HG03066 (cell line): ENCODE results near the gene PADI3.

Experiments used
- ATAC-seq: cut with Tn5 transposase; IDR thresholded peaks from one replicate; pipeline ENCODE4 v1.9.1; 2021; ENCODE audit warnings: low read depth; ENCODE audit not compliant: unreplicated experiment

PADI3 gene

DNA sequence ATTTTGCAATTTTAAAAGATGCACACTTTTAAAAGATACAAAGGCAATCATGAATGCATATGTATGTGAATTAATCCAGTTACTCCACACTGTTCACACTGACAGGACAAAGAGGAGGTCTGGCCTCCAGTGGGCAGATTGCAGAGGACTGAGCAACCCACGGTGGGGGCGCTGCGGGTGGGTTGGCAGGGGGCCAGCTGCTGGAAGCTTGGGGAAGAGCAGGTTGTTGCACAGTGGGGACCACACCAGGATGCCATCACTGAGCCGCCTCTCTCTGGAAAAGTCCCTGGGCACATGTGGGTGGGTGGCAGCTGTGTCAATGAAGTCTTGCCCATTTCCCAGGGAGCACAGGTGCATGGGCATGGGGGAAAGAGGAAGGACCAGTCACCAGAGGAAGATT, 46.4 kb downstream of the PADI3 start:
- no peak for ATAC-seq

DNA sequence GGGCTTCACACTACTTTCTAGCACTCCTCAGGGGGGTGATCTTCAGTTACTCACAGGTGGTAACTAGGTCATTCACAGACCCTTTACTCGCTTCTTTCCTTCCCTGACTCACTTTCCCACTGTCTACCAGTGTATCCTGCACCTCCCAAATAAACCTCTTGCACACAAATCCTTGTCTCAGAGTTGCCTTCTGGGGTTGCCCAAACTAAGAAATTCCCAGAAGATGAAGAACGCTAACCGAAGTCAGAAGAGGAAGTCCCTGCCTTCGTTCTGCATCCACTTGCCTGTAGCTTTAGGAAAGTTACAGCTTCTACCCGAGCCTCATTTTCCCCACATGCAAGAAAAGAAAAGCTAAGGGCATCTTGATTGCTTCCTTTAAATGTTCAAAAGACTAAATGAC, 47.2 kb downstream of the PADI3 start:
- no peak for ATAC-seq

DNA sequence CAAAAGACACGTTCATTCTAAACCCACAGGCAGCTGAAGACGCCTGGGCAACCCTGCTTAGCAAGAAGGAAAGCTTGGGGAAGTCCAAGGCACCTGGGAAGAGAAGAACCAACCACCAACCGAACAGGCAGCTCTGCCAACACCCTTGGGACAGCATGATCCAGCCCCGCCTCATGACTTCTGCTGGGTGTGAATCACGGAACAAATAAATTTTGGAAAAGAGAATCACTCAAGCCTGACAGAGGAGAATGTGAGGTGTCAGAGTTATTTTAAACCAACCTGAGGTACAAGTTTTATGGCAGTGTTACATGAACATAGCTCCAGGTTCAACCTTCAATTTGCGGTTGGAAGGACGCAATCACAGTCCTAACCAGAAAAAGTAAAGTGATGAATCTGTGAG, 49.1 kb downstream of the PADI3 start:
- no peak for ATAC-seq

DNA sequence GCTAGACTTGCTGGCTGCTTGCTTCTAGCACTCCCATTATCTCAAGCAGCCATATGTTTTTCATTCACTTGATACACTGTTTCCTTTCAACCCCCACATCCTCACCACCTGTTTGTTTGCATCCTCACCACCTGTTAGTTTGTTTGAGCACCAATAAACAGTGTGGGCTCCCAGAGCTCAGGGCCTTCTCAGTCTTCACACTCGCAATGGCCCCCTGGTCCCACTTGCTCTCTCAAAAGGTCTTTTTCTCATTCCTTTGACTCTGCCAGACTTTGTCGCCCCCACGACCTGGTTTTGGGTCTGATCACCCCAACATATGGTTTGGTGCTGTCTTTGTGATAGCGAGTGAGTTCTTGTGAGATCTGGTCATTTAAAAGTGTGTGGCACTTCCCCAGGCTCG, 52.9 kb downstream of the PADI3 start:
- ATAC-seq: no peak

DNA sequence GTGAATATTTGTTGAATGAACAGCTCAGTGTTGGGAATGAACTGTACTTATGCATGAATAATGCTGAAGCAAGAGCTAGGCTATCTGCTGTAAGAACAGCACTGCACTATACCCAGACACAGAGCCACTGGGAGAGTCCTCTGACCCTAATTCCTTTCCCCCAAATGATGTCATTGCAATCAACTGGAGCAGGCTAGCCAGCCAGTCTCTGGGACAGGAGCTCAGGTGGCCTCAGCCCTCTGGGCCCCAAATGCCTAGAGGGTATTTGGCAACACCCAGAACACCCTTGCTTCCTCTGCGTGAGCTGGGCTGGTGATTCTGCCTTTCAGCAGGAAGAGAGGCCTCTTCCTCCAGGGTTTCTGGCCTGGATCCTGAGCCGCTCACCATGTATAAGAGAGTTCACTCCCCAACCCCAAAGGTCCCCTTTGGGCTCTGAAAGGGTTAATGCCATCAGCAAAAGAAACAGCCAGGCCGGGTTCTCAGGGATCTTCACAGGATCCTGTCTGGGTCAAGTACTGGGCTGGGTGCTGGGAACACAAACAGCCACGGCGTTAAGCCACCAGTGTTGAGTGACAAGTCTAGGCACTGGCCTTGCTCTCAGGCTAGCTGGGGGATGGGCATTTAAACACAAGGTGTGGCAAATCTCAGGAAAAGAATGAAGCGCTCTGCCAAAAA, 55.4 kb downstream of the PADI3 start:
- ATAC-seq: no peak

DNA sequence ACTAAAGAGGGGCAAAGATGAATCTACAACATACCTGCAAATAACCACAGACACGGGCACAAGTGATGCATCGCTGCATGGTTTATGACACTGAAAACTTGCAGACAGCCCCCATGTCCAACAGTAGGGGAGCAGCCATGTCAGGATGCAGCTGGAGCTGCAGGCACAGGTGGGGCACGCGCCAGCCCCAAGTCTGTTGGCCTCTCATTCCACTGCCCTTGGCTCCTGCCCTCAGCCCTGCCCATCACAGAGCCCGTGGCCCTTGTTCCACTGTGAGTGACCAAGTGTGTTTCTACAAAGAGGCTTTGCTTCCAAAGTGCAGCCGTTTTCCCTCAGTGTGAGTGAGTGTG, 55.9 kb downstream of the PADI3 start:
- ATAC-seq: no peak

DNA sequence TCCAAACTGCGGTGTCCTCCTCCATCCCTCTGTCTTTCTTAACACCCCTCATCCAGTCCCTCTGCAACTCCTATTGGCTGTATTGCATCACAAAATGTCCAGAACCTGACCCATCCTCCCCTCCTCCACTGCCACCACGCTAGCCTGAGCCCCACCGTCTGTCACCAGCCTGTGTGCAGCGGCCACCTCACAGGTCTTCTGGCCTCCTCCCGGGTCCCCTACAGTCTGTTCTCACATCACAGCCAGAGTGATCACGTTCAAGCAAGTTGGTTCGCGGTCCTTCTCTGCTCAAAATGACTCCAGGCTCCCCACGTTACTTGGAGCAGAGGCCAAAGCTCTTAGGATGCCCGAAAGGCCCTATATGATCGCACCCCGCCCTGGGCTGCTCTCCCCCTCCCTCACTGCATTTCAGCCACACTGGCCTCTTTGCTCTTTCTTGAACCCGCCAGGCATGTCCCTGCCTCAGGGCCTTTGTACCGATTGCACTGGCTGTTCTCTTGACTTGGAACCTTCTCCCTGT, 56.7 kb downstream of the PADI3 start:
- no peak for ATAC-seq

DNA sequence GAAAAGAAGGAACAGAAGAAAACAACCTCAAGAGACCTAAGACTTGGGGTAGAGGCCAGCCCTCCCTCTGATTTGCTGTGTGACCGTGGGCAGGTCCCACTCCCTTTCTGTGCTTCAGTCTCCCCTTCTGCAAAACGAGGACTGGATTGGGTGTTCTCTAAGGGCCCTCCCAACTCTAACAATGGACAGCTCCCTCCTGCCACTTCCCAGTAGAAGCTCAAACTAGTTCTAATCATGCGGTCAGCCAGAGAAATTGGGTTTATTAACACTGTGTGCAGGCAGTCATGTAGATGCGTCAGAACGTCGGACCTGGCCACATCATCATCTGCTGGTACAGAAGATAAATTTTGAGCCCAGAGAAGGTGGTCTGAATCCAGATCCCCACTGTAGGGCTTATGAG, 57.5 kb downstream of the PADI3 start:
- no peak for ATAC-seq

DNA sequence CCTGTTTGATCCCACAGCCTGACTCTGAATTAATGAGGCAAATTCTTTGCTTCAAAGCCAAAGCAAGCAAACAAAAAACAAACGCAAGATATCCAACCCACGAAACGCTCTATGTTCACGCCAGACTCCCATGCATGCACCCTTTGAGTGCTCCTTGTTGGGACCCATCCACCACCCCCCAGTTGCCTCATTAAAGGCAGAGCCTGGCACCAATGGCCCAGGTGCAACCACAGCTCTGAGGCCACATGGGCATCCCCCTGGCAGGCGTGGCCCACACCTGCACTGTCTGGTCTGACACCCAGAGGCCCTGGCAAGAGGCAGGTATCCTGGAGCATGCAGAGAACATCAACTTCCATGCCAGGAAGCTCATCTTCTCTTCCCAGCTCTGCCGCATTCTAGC, 58.0 kb downstream of the PADI3 start:
- ATAC-seq: no peak

DNA sequence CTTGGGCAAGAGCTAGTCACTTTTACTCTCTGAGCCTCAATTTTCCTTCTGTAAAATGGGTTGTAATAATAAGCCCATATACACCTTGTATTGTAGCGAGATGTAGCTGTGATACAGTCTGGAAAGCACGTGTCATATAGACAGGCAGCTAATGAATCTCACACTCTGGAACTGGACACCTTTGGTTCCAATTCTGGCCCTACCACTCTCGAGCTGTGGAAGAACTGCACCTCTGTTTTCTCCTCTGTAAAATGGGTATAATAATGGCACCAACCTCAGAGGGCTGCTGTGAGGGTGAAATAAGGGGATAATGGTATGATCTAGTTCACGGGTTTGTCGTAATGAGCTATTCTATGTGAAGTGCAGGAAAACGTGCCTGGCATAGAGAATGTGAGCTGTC, 58.4 kb downstream of the PADI3 start:
- no peak for ATAC-seq

DNA sequence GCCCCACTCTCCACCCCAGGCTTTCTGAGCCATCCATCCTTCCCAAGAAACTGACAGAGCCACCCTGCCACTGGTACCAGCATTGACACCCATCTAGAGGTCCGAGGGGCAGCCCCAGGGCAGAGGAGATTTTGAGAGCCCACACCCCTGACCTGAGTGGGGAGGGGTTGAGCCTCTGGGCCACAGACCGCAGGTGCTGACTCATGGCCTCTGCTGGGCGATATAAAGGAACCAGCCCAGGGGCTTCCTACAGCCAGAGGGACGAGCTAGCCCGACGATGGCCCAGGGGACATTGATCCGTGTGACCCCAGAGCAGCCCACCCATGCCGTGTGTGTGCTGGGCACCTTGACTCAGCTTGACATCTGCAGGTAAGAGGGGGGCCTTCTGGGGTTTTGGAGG, 59.0 kb downstream of the PADI3 start, which contains the start of gene PADI4:
Gene PADI4 (plus strand): TSS at position 252 of the 400 bp plus-strand sequence. CDS start 26 bp downstream, at position 278.
- ATAC-seq: no peak

DNA sequence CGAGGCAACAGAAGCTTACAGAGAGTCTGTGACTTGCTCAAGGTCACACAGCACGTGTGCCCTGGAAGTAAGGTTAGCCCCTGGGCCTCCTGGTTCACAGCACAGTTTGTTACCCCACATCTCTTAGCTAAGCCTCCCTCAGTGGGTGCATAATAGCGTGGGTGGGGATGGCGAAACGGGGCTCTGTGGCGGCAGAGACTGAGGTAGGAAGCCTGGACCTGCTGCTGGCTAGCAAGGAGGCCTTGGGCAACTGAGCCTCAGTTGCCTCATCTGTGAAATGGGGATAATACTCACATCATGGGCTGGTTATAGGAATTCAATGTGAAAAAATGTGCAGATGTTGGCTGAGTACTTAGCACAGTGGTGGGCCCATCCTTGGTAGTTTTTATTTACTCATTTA, 59.7 kb downstream of the PADI3 start:
- no peak for ATAC-seq

DNA sequence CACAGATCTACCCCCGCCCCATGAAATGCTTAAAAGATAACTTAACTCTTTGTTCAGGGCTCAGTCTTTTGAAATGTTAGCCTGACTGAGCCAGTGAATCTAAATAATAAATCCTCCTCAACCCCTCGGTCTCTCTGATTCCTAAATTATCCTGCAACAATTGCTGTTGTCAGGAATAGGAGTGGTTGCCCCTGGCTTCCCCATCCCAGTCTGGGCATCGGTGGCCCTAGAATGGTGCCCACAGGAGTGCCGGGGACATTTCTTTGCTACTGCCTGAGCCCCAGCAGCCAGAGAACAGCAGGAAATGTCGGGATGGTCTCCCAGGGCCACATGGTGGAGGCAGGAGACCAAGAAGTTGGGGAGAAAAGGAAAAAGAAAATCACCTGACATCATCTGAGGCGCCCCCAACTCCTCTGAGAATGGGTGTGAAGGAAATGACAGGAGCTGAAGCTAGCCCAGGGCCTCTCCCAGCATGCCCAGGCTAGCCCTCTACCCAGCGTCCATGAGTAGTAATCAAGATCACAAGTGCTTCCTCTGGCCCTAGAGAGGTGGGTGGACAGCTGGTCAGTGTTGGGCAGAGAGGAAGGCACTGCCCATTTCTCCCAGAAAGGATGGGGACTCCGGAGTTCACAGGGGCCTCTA, 60.6 kb downstream of the PADI3 start:
- ATAC-seq: no peak

DNA sequence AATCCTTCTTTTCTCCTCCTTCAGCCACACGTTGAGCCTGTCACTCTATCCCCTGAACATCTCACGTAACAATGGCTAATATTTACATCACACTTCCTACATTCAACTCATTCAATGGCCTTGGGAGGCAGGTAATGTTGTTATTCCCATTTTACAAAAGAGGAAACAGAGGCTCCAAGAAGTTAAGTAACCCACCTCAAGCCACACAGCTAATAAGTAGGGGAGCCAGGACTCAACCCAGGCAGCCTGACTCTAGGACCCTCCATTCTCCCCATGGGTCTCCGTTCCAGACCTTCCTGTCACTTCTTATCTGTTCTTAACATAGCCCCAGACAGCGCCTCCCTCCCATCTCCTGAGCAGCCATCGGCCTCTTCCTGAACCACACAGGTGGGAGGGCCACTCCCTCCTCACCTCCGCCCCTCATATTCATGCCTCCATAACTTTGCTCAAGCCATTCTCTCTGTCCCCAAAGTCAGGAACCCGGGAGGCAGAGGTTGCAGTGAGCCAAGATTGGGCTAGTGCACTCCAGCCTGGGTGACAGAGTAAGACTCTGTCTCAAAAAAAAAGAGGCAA, 61.3 kb downstream of the PADI3 start:
- ATAC-seq: no peak

DNA sequence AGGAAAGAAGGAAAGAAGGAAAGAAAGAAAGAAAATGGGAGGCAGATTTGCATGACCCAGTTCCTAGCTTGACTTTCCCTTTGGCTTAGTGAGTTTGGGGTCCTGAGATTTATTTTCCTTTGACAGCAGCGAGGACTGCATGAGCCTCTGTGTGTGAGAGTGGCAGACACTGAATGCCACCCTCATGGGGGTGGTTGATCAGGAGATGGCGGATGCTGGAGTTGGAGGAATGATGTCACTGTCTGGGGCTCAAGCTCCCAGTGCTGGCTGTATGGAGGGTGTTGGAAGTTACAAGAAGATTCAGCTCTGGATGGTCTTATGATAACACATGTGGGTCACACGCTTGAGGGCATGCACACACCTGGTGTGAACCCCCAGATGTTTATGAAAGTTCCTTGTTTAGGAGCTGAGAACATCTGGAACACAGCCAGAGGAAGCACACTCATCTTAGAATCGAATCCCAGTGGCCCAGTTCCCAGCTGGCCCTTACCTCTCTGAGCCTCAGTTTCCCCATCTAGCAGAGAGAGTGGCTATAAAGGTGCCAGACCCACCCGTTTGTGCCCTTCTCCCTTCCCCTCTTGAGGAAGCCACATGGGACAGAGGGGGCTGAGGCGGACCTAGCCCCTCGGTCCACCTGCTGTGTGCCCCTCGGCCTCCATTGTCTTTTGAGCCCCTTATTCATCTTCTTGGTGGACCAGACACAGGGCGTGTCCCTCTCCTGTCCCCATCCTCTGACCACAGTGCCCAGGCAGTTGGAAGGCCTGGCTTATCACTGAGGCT, 64.8 kb downstream of the PADI3 start:
- no peak for ATAC-seq

DNA sequence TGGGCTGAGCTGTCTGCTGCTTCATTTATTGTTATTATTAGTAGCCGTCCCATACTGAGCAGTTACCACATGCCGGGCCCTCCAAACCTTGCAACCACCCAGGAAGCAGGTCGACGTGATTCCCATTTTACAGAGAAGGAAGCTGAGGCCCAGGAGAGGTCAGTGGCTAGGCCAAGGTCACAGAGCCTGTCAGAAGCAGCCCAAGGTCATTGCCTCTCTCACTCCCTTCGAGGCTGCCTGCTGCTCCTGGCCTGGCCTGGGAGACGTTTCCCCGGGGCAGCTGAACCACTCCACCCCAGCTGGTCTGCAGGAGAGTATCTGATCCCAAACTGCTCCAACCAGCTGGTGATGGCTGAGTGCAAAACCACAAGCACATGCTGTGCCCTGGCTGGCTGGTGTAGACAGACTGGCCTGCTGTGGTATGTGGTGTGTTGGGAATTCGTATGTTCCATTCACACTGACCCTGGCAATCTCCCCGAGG, 65.6 kb downstream of the PADI3 start:
- no peak for ATAC-seq

DNA sequence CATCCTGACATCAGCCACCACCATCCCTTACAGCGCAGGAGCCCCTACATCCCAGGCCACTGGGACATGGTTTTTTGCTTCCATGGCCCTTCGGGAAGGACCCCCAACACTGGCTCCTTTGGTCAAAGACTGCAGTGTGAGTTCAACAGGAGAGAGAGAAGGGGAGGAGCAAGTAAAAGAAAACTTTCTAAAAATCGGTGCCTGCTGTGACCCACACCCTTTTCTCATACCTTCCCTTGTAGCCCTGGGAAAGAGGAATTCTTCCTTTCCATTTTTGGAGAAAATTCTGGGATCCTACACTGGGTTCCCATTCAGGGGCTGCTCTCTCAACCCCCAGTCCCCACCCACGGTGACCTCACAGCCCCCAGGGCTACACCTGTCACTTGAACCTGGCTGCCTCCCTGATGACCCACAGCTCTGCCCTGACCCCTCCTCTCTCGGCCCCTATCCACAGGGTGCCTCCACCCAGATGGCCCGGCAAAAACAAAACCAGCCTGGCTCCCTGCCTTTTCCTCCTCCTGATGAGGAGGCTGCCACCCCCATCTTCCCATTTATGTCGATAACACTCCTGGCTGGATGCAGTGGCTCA, 66.7 kb downstream of the PADI3 start:
- no peak for ATAC-seq

DNA sequence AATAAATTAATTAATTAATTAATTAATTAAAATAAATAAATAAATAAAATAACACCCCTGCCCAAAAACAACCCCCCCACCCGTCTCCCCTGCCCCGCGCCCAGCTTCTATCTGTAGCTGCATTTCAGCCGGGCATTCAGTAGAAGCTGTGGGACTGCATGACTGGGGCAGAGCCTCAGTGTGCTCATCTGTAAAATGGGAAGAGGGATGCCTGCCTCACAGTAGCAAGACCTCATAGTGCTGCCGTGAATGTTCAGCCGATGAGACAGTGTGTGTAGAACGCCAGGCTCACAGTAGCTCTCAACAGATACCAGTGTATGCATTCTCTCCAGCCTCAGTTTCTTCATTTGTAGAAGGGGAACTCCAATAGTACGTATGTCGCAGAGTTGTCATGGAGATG, 67.8 kb downstream of the PADI3 start:
- ATAC-seq: no peak

DNA sequence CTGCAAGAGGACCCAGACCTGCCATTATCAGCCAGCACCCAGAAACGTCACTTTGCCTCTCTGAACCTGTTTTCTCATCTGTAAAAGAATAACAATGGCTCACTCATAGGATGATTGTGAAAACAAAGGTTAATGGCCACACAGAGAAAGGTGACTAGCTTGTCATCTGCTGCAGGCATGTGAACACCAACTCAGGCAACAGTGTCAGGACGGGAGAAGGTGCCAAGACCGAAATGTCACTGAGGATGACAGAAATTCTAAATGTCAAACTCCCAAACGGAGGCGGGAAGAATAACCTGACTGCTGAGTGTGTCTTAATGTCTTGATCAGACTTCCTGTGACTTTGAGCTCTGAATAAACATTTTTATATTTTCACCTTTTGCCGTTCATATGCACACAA, 69.4 kb downstream of the PADI3 start:
- ATAC-seq: no peak

DNA sequence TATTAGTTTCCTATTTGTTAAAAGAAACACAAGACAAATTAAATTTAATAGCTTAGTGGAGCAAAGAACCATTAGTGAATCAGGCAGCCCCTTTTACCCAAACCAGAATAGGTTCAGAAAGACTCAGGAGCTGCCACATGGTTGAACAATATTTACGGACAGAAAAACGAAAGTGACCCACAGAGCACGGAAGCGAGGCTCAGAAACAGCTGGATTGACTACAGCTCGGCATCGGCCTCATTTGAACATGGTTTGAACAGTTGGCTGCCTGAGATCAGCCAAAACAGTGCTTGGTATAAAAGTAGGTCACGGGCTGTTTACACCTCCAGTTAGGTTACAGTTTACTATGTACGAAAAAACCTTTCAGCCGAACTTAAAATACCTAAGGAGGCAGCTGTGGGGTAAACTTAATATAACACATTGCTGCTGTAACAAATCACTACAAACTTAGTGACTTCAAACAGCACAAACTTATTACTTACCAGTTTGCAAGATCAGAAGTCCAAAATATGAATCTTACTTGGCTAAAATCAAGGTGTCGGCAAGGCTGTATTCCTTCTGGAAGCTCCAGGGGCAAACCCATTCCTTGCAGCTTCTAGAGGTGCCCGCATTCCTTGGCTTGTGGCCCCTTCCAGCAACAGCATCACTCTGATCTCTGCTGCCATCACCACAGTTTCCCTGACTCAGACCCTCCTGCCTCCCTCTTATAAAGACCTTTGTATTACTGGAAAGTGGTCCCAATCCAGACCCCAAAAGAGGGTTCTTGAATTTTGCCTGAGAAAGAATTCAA, 70.9 kb downstream of the PADI3 start:
- no peak for ATAC-seq
